Stimulated activated CD8-positive, alpha-beta memory T cell treated with anti-CD3 and anti-CD28 coated beads, Interleukin-15, amount 100 ng/mL, for 48 hours (primary cell): ENCODE measurements around the gene DCUN1D5.

ENCODE experiments used
- DNase-seq, 2 donors: peaks; one replicate each; pipeline ENCODE4 v3.0.0-alpha.2; 2020; ENCODE audit warnings: low read depth in 2 of 2

The DCUN1D5 gene

GRCh38 chr11:103055221-103055890 is 36.6 kb downstream of the DCUN1D5 start:
- no peak for DNase-seq

GRCh38 chr11:103053997-103054396 is 38.0 kb downstream of the DCUN1D5 start:
- no peak for DNase-seq

GRCh38 chr11:103051981-103052380 is 40.0 kb downstream of the DCUN1D5 start:
- DNase-seq: no peak

DNA sequence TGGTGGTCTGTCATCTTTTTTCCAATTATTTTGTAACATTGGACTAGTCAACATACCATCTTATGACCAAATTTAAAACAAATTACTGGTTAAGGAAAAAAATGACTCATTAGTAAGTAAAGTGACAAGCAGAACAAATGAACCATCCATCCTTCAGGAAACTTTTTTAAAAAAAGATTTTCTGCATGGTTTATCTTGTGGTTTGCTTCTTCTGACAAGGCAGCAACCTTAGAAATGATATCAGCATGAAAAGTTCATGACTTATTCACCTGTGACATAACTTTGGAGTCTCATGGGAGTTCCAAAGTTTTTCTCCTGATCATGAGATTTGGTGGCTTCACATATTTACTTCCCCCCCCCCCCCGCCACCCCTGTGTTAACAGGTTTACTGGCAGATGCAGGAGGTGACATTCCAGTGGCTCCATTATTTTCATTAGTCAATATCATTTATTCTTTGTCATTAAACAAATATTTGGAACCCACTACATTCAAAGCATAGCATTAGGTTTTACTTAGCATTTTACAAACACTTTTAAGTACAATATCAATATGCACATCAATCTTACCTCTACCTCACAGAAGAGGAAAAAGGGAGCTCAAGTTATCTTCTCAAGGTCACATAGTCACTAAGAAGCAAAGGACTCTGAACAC is 40.7 kb downstream of the DCUN1D5 start:
- no peak for DNase-seq

DNA sequence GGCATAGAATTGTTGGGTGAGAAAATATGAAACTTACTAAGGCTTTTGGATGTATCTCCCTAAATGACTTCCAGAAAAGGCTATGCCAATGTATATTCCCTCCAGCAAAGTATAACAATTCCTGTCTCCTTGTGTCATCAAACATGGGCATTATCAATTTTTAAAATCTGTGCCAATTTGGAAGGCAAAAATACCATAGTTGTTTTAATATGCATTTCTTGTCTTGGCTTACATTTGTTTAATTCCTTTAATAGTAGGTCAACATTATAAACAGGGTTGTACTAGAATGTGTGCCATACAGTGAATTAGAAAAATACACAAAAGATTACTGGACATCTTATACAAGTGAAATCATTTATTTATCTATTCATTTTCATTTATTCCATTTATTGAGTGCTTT is 41.6 kb downstream of the DCUN1D5 start:
- DNase-seq: no peak

DNA sequence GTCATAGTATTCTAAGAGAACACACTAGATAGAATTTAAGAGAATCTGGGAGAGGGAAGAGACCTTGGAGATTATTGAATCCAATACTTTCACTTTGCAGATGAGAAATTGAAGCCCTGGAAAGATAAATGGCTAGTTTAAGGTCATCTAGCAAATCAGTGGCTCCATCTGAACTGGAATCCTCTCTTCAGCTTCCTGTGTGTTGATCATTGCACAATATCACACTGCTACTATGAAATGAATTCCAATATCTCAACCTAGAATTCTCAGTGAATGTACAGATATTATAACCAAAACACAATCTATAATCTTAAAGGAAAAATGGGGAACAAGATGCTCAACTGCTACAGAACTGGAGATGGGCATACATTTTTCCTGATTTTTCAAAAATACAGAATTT is 44.1 kb downstream of the DCUN1D5 start:
- DNase-seq: no peak

- DNase-seq: no peak
These were observed 47.9 kb downstream of the DCUN1D5 start for GRCh38 chr11:103043826-103044678.

GRCh38 chr11:103042161-103042560 is 49.8 kb downstream of the DCUN1D5 start:
- no peak for DNase-seq

- DNase-seq: peak in 1 of 2 donors; percentile 19
These were observed 56.0 kb downstream of the DCUN1D5 start for GRCh38 chr11:103035791-103036434.

GRCh38 chr11:103035216-103035615 is 56.7 kb downstream of the DCUN1D5 start:
- DNase-seq: no peak

DNA sequence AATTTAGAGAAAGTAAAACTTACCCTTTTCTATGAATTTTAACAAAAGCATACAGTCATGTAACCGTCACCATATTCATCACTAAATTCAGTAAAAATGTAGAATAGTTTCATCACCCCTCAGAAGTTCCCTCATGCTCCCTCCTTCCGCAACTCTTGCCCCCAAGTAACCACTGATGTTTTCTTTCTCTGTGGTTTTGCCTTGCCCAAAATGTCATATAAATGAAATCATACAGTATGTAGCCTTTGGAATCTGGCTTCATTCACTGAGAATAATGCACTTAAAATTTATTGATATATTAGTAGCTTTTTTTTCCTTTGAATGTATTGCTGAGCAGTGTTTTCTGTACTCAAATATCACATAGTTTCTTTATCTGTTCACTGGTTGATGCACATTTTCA is 60.1 kb downstream of the DCUN1D5 start:
- no peak for DNase-seq

- no peak for DNase-seq
These were observed 62.6 kb downstream of the DCUN1D5 start for GRCh38 chr11:103029401-103029800.

DNA sequence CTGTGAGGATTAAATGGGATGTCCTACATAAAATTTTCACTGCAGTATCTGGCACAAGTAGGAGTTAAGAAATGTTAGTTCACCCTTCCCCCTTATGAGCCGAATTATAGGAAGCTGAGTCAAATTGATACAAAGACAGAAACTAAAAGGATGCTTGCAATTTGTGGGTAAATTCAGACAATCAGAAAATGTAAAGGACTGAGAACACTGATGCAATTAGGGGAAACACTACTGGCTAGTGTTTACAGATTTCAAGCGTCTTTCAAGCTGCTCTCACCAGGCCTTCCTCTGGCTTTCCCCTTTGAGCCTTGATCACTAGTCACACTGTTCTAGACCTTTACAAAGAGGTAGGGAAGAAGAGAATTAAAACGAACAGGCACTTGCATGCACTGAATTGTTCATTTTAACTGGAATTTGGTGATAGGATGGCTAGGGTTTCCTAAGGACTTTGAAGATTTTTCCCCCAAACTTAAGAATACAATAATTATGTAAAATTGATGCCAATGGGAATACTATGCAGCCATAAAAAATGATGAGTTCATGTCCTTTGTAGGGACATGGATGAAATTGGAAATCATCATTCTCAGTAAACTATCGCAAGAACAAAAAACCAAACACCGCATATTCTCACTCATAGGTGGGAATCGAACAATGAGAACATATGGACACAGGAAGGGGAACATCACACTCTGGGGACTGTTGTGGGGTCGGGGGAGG is 63.5 kb downstream of the DCUN1D5 start:
- peak in 1 of 2 donors; percentile 7 for DNase-seq

GRCh38 chr11:103024086-103024485 is 67.9 kb downstream of the DCUN1D5 start:
- DNase-seq: no peak

GRCh38 chr11:103016031-103016430 is 75.9 kb downstream of the DCUN1D5 start:
- DNase-seq: no peak

- no peak for DNase-seq
These were observed 78.5 kb downstream of the DCUN1D5 start for GRCh38 chr11:103013421-103013820.
